Measurements from ENCODE around the gene PASK. TPM values are rescaled to one million over a fixed set of nuclear protein-coding genes. Genes with fewer than 3 reads are reported as not detected.

Gene PASK
- total and polyA plus RNA-seq, 9 of the 15 experiments (the other 6 are each of a cell fraction or from before 2014, with no cell fraction given), result 1.5 to 30.3 (median 9.9) TPM

GRCh38 chr2:241102239-241102803, 47.0 kb downstream of the PASK start, which contains the start of gene MTERF4 (continued):
- TF ChIP-seq MYNN (IDR thresholded peaks at IDR 0.05) (no peak), MYNN (CRISPR knock-in tag; IDR thresholded peaks at IDR 0.05) (no peak), ESRRA (IDR thresholded peaks at IDR 0.05; ENCODE audit: borderline replicate concordance, low read depth) (peak; percentile 61; the same call in 1 of the 2 replicates), KLF16 (IDR thresholded peaks at IDR 0.05) (no peak), ZBTB43 (CRISPR knock-in tag; IDR thresholded peaks at IDR 0.05) (no peak), CBX5 (IDR thresholded peaks at IDR 0.05; ENCODE audit: borderline replicate concordance, low read depth) (peak; percentile 47; the same call in 1 of the 2 replicates), SRSF1 (IDR thresholded peaks at IDR 0.05; ENCODE audit: low read depth, low read length) (0 out of 2 replicates have a peak, but pooled peaks have one; percentile 35), ZNF778 (CRISPR knock-in tag; IDR thresholded peaks at IDR 0.05) (no peak), EZH2 (IDR thresholded peaks at IDR 0.05; ENCODE audit: borderline replicate concordance, low read depth, low read length) (no peak), ZKSCAN1 (IDR thresholded peaks at IDR 0.05; ENCODE audit: low read depth, low read length) (peak; percentile 65; the same call in 1 of the 2 replicates), YY1 (IDR thresholded peaks at IDR 0.05; ENCODE audit: borderline replicate concordance in 1 of 3, control insufficient read depth in 1 of 3, extremely low read depth in 1 of 3, insufficient read depth in 3 of 3, insufficient read length in 1 of 3, insufficient replicate concordance in 2 of 3, low read depth in 1 of 3, low read length in 2 of 3) (peak; percentile 51 to 92 (median 89)), DNMT1 (IDR thresholded peaks at IDR 0.05) (no peak), NFIC (IDR thresholded peaks at IDR 0.05) (peak; percentile 54), ZNF232 (CRISPR knock-in tag; IDR thresholded peaks at IDR 0.05) (no peak), ZNF354B (CRISPR knock-in tag; IDR thresholded peaks at IDR 0.05) (no peak), GTF3C2 (IDR thresholded peaks at IDR 0.05; ENCODE audit: borderline replicate concordance, extremely low read depth, insufficient read length) (no peak), ATF4 (CRISPR knock-in tag; IDR thresholded peaks at IDR 0.05) (no peak), ZNF175 (CRISPR knock-in tag; IDR thresholded peaks at IDR 0.05; ENCODE audit: low read depth) (no peak)
